Measurements from ENCODE around the gene GPATCH8. TPM values are rescaled to one million over a fixed set of nuclear protein-coding genes. Genes with fewer than 3 reads are reported as not detected.
A peak's percentile ranks its signal among the peaks of the same experiment; 100 is the strongest.
"Not testable (repeated sequence)": the region's sequence is repeated elsewhere in the genome, so short reads cannot be mapped to it uniquely, and the experiment has no call there.

GPATCH8 gene
- total RNA-seq, 4 donors from 2014 or later = 14.5 to 53.1 (median 31.2) TPM

GRCh38 chr17:44522883-44523671 lies 19.9 kb upstream of the GPATCH8 start:
- Histone ChIP-seq H3K4me1 (no peaks in the 10 kb centered on the region), H3K4me3 (no peak overlapping the region), H3K27ac (no peak overlapping the region), H3K27me3 (peaks cover 7% of the 10 kb centered on the region), H3K36me3 (no peaks in the 10 kb centered on the region), H3K9me3 (no peaks in the 10 kb centered on the region)
- DNase-seq = peak; percentile 77
- WGBS, 2 donors (ENCODE audit: low coverage in 1 of 2) = 52 to 72% methylated on average over 7 to 14 of the region's 14 CpGs
- intact Hi-C loops (cut with DNase I; ENCODE audit: low total_unique reads) = no loop called here
- peak; percentile 29 to 49 (median 44) for TF ChIP-seq CTCF (IDR thresholded peaks at IDR 0.05)
- TF ChIP-seq EP300 (IDR thresholded peaks at IDR 0.05; ENCODE audit: low read depth) = no peak
- in situ Hi-C loops (cut with MboI; ENCODE audit: low pct_ligation_motif_present in 1 of 4, low pct_unique_long_range_greater_than_20kb in 1 of 4, low sequenced_read_pairs in 3 of 4) = loop anchor here in 1 of 4 donors (25.0 kb wide), 1 partner anchor 136 kb away; the partner anchor contains the start of gene ITGA2B

GRCh38 chr17:44518032-44518431 lies 14.8 kb upstream of the GPATCH8 start:
- in situ Hi-C loops (cut with MboI; ENCODE audit: low pct_ligation_motif_present in 1 of 4, low pct_unique_long_range_greater_than_20kb in 1 of 4, low sequenced_read_pairs in 3 of 4) = loop anchor here in 1 of 4 donors (25.0 kb wide), 1 partner anchor 131 kb away; the partner anchor contains the start of gene ITGA2B
- Histone ChIP-seq H3K4me3 (no peak overlapping the region), H3K36me3 (no peaks in the 10 kb centered on the region), H3K9me3 (no peaks in the 10 kb centered on the region), H3K27ac (no peak overlapping the region), H3K4me1 (no peaks in the 10 kb centered on the region), H3K27me3 (peaks cover 17% of the 10 kb centered on the region)
- TF ChIP-seq POLR2AphosphoS5 (IDR thresholded peaks at IDR 0.05) (no peak), POLR2A (IDR thresholded peaks at IDR 0.05) (no peak), CTCF (IDR thresholded peaks at IDR 0.05) (no peak), EP300 (IDR thresholded peaks at IDR 0.05; ENCODE audit: low read depth) (no peak)
- intact Hi-C loops (cut with DNase I; ENCODE audit: low total_unique reads) = no loop called here
- WGBS, 2 donors (ENCODE audit: low coverage in 1 of 2) = 49 to 56% methylated on average over 2 to 3 of the region's 3 CpGs
- no peak for DNase-seq

- H3K4me3 ChIP-seq; H3K36me3 ChIP-seq; H3K4me1 ChIP-seq; DNase-seq; intact Hi-C loops (cut with DNase I; ENCODE audit: low total_unique reads); H3K27ac ChIP-seq; H3K9me3 ChIP-seq: not testable (repeated sequence)
- in situ Hi-C loops (cut with MboI; ENCODE audit: low pct_ligation_motif_present in 1 of 4, low pct_unique_long_range_greater_than_20kb in 1 of 4, low sequenced_read_pairs in 3 of 4) = loop anchor here in 1 of 4 donors (25.0 kb wide), 1 partner anchor 124 kb away; the partner anchor contains the start of gene ITGA2B
- 39 to 55% methylated on average over 13 to 14 of the region's 14 CpGs for WGBS, 2 donors (ENCODE audit: low coverage in 1 of 2)
- H3K27me3 ChIP-seq = peaks cover 23% of the 10 kb centered on the region
Measured at GRCh38 chr17:44511241-44512134, 8.3 kb upstream of the GPATCH8 start.

- 72 to 85% methylated on average over 2 to 10 of the region's 10 CpGs for WGBS, 2 donors (ENCODE audit: low coverage in 1 of 2)
- H3K4me3 ChIP-seq; intact Hi-C loops (cut with DNase I; ENCODE audit: low total_unique reads); H3K36me3 ChIP-seq; DNase-seq; H3K9me3 ChIP-seq; H3K27ac ChIP-seq: not testable (repeated sequence)
- peaks cover 23% of the 10 kb centered on the region for H3K27me3 ChIP-seq
- in situ Hi-C loops (cut with MboI; ENCODE audit: low pct_ligation_motif_present in 1 of 4, low pct_unique_long_range_greater_than_20kb in 1 of 4, low sequenced_read_pairs in 3 of 4) = loop anchor here in 1 of 4 donors (25.0 kb wide), 1 partner anchor 120 kb away; the partner anchor contains the start of gene ITGA2B
- H3K4me1 ChIP-seq = peaks cover 0 to 12% (median 10%) of the 10 kb centered on the region in 4 donors
Measured at GRCh38 chr17:44506939-44507604, 3.9 kb upstream of the GPATCH8 start.

Data from transverse colon (tissue), 4 donors.